ENCODE measurements around the gene LMO7. TPM values are rescaled to one million over a fixed set of nuclear protein-coding genes. Genes with fewer than 3 reads are reported as not detected.

The LMO7 gene
- total RNA-seq, 2 experiments from 2014 or later = 12.2 to 15.3 TPM

- Mint-ChIP-seq H3K36me3 (ENCODE audit: low read depth) (no peaks in the 10 kb centered on the region), H3K4me3 (no peak overlapping the region), H3K4me1 (ENCODE audit: low read depth) (peaks cover 12% of the 10 kb centered on the region), H3K27ac (no peak overlapping the region), H3K9me3 (peaks cover 2% of the 10 kb centered on the region), H3K27me3 (no peaks in the 10 kb centered on the region)
- intact Hi-C loops (cut with micrococcal nuclease) = no loop called here
- ChIA-PET POLR2A (no interaction called here), CTCF (interaction anchor here (1.0 kb wide), 1 partner anchor 170 kb away, joined by 5 read pairs; no protein-coding TSS in a partner anchor)
- ATAC-seq (no peak), DNase-seq (no peak)
- TF ChIP-seq CTCF (IDR thresholded peaks at IDR 0.05) = no peak
Observed at GRCh38 chr13:75700552-75700951, 64.4 kb downstream of the LMO7 start.

GRCh38 chr13:75702476-75702875 is 66.3 kb downstream of the LMO7 start:
- intact Hi-C loops (cut with micrococcal nuclease) = no loop called here
- Mint-ChIP-seq H3K27ac (no peak overlapping the region), H3K36me3 (ENCODE audit: low read depth) (no peaks in the 10 kb centered on the region), H3K4me3 (no peak overlapping the region), H3K9me3 (peaks cover 2% of the 10 kb centered on the region), H3K4me1 (ENCODE audit: low read depth) (peaks cover 18% of the 10 kb centered on the region), H3K27me3 (no peaks in the 10 kb centered on the region)
- ATAC-seq (no peak), DNase-seq (no peak)
- CTCF ChIA-PET = no interaction called here
- TF ChIP-seq CTCF (IDR thresholded peaks at IDR 0.05) = no peak
- POLR2A ChIA-PET = no interaction called here

GRCh38 chr13:75703769-75704168 is 67.6 kb downstream of the LMO7 start:
- ChIA-PET CTCF (interaction anchor here (0.7 to 4.9 kb wide), 3 partner anchors 8 to 166 kb away, joined by 3 to 58 read pairs (median 5); no protein-coding TSS in a partner anchor), POLR2A (interaction anchor here (1.0 kb wide), 1 partner anchor 57 kb away, joined by 3 read pairs; no protein-coding TSS in a partner anchor)
- ATAC-seq (no peak), DNase-seq (no peak)
- intact Hi-C loops (cut with micrococcal nuclease) = no loop called here
- Mint-ChIP-seq H3K4me1 (ENCODE audit: low read depth) (peaks cover 18% of the 10 kb centered on the region), H3K27ac (no peak overlapping the region), H3K4me3 (no peak overlapping the region), H3K27me3 (no peaks in the 10 kb centered on the region), H3K9me3 (peaks cover 2% of the 10 kb centered on the region), H3K36me3 (ENCODE audit: low read depth) (no peaks in the 10 kb centered on the region)
- TF ChIP-seq CTCF (IDR thresholded peaks at IDR 0.05) = no peak

GRCh38 chr13:75704194-75704926 is 68.2 kb downstream of the LMO7 start:
- Mint-ChIP-seq H3K4me3 (no peak overlapping the region), H3K9me3 (peaks cover 2% of the 10 kb centered on the region), H3K27me3 (no peaks in the 10 kb centered on the region), H3K27ac (no peak overlapping the region), H3K4me1 (ENCODE audit: low read depth) (peaks cover 16% of the 10 kb centered on the region), H3K36me3 (ENCODE audit: low read depth) (no peaks in the 10 kb centered on the region)
- intact Hi-C loops (cut with micrococcal nuclease) = no loop called here
- ChIA-PET POLR2A (interaction anchor here (1.0 kb wide), 1 partner anchor 56 kb away, joined by 3 read pairs; no protein-coding TSS in a partner anchor), CTCF (interaction anchor here (0.7 to 4.9 kb wide), 3 partner anchors 9 to 165 kb away, joined by 3 to 58 read pairs (median 5); no protein-coding TSS in a partner anchor)
- ATAC-seq (no peak), DNase-seq (no peak)
- no peak for TF ChIP-seq CTCF (IDR thresholded peaks at IDR 0.05)

- Mint-ChIP-seq H3K36me3 (ENCODE audit: low read depth) (no peaks in the 10 kb centered on the region), H3K4me3 (no peak overlapping the region), H3K9me3 (no peaks in the 10 kb centered on the region), H3K4me1 (ENCODE audit: low read depth) (peaks cover 14% of the 10 kb centered on the region), H3K27me3 (no peaks in the 10 kb centered on the region), H3K27ac (no peak overlapping the region)
- TF ChIP-seq CTCF (IDR thresholded peaks at IDR 0.05) = no peak
- CTCF ChIA-PET = interaction anchor here (1.4 to 4.9 kb wide), 2 partner anchors 9 to 165 kb away, joined by 5 to 58 read pairs; no protein-coding TSS in a partner anchor
- no peak for DNase-seq
- intact Hi-C loops (cut with micrococcal nuclease) = no loop called here
- no peak for ATAC-seq
- POLR2A ChIA-PET = interaction anchor here (1.0 kb wide), 1 partner anchor 55 kb away, joined by 3 read pairs; no protein-coding TSS in a partner anchor
Observed at GRCh38 chr13:75704927-75705288, 68.8 kb downstream of the LMO7 start.

All from activated CD8-positive, alpha-beta T cell treated with anti-CD3 and anti-CD28 coated beads for 36 hours (primary cell).